ENCODE results near the gene FSTL5.

GRCh38 chr4:162104459-162105124 is 59.2 kb downstream of the FSTL5 start:
- no peak for TF ChIP-seq POLR2AphosphoS5 (IDR thresholded peaks at IDR 0.05; ENCODE audit: low read depth, low read length)
- no peak for TF ChIP-seq REST (IDR thresholded peaks at IDR 0.05; ENCODE audit: insufficient read depth in 1 of 2, low read depth in 2 of 2, low read length in 2 of 2)
